ENCODE data around the gene MAST1.
"Not testable (repeated sequence)": the region's sequence is repeated elsewhere in the genome, so short reads cannot be mapped to it uniquely, and the experiment has no call there.

The MAST1 gene

DNA sequence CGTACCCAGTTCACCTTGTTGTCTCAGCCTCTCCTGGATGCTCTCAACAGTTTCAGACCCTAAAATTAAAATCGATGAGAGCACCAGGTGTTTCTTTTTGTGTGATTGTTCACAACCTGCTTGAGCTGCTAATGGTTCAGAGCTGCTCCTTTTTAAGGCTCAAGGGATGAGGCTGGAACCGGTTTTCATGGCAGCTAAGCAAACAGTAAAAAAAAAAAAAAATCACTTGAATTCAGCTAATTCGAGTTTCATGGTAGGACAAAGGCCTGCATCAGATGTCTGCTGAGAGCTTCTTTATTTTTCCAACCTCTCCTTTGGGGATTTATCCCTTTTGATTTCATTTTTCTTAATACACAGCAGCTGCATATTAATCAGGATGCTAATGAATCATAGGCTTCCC lies 74.3 kb downstream of the MAST1 start:
- DNase-seq: peak; percentile 94

DNA sequence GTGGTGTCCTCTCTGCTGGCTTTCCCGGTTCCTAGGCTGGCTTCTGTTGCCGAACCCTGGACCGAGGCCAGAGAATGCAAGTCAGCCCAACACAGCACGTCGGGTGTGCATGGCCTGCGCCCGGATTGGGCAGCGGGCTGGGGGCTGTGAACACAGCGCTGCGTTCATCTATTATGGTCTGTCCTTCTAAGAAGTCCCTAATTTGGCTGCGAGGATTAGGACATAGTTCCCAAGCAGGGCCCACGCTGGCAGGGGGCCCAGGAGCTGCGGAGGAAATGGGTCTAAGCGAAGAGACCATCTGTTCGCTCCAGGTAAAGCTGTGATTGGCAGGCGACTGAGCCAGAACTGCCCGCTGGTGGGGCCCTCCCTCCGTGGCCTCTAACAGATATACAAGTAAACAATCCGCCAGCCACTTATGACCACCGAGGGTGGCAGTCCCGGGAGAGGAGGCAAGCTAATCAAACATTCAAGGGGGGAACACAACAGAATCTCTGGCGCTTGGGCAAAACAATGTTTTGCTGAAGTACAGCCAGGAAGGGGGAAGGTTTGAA lies 74.8 kb downstream of the MAST1 start:
- peak; percentile 95 for DNase-seq

- peak; percentile 80 for DNase-seq
Observed at GRCh38 chr19:12913851-12914690, 75.8 kb downstream of the MAST1 start.

GRCh38 chr19:12915860-12916259 lies 77.5 kb downstream of the MAST1 start:
- DNase-seq: not testable (repeated sequence)

GRCh38 chr19:12918253-12918652 lies 79.9 kb downstream of the MAST1 start:
- no peak for DNase-seq

DNA sequence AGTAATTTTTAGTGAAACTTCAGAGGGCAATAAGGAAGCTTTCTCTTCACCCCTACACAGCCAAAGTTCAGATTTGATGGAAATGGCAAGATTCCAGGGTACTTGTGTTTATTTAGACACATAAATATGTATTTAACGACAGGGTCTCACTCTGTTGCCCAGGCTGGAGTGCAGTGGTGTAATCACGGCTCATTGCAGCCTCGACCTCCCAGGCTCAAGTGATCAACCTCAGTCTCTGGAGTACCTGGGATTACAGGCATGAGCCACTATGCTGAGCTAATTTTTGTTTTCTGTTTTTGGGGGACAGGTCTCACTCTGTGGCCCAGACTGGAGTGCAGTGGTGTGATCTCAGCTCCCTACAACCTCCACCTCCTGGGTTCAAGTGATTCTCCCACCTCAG lies 82.7 kb downstream of the MAST1 start:
- no peak for DNase-seq

- DNase-seq: no peak
Observed at GRCh38 chr19:12922959-12923358, 84.6 kb downstream of the MAST1 start.
